22Rv1 (cell line): ENCODE data around the gene ADIPOQ.

Source experiments
- CTCF ChIP-seq: fragments of 450-650 bp; IDR thresholded peaks from 2 replicates; pipeline ENCODE4 v1.5.1; 2017; ENCODE audit warnings: mild to moderate bottlenecking
- ZFX ChIP-seq: fragments of 450-650 bp; IDR thresholded peaks from 2 replicates; pipeline ENCODE4 v1.6.1; 2017; ENCODE audit warnings: antibody characterized with exemption, borderline replicate concordance

- TF ChIP-seq ZFX (no peak), CTCF (peak; percentile 90)
Observed at GRCh38 chr3:186821429-186822387, 20.8 kb upstream of the ADIPOQ start.
